Activated naive CD4-positive, alpha-beta T cell treated with anti-CD3 and anti-CD28 coated beads, Interleukin-2, amount 10 ng/mL, durations not matched to agents 7 days and 5 days (primary cell): ENCODE measurements around the gene MGAT1.
A peak's percentile ranks its signal among the peaks of the same experiment; 100 is the strongest.

ENCODE experiments used
- CTCF ChIA-PET: fragments of 350-600 bp; sonication (Branson Sonifier 250); formaldehyde crosslinking; loops from one replicate; lab custom pipeline; 2021; ENCODE audit warnings: antibody characterized with exemption; lab: Charles Lee
- DNase-seq: peaks from one replicate; pipeline ENCODE4 v3.0.0-alpha.2; 2020
- H3K27ac Mint-ChIP-seq: one replicate; pipeline ENCODE4 v1.8.0; 2021; ENCODE audit warnings: mild to moderate bottlenecking, moderate library complexity, mixed read lengths
- H3K27me3 Mint-ChIP-seq: one replicate; pipeline ENCODE4 v1.8.0; 2021; ENCODE audit warnings: mild to moderate bottlenecking, mixed read lengths
- H3K36me3 Mint-ChIP-seq: one replicate; pipeline ENCODE4 v1.8.0; 2021; ENCODE audit warnings: mixed read lengths
- H3K4me1 Mint-ChIP-seq: one replicate; pipeline ENCODE4 v1.8.0; 2021; ENCODE audit warnings: mixed read lengths
- H3K4me3 Mint-ChIP-seq: one replicate; pipeline ENCODE4 v1.8.0; 2021; ENCODE audit warnings: mild to moderate bottlenecking, moderate library complexity, mixed read lengths
- H3K9me3 Mint-ChIP-seq: one replicate; pipeline ENCODE4 v1.8.0; 2021; ENCODE audit warnings: mixed read lengths

The MGAT1 gene

DNA sequence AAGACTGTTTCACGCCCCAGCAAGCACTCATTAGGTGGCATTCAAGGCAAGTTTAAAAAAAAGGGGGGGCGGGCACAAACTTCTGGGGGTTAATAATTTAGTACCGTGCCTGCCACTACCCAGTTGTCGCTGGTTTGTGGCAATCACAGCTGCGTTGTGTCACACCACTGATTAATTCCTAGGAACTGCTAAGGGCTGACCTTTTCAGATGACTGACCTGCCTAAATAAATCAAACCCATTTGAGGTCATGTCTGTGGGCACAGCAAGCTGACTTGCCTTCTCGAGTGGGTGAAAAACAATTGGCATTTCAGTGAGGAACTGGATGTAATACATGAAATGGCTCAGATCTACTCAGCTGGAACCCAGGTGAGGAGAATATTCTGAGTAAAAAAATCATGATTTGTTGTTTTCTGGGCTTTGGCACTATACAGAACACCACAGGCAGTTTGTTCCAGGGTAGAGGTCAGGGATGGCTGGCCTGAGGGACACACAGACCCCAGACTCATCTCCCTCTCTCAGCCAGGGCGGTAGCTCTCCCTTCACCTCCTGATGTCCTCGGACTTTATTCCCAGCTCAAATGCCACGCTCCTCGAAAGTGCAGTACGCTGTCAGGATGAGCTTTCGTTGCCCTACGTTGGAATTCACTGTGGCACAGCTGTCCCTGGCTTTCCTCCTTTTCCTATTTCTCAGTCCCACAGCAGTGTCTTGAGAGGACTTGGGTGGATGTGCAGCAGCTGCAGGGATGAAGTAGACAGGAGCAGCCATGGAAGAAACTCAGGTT, 15.5 kb upstream of the MGAT1 start:
- no peak overlapping the region for H3K27ac Mint-ChIP-seq
- CTCF ChIA-PET, result interaction anchor here (0.8 kb wide), 1 partner anchor 12 kb away, joined by 4 read pairs; no protein-coding TSS in a partner anchor
- DNase-seq, result no peak
- no peaks in the 10 kb centered on the region for H3K9me3 Mint-ChIP-seq
- H3K27me3 Mint-ChIP-seq, result peaks cover 17% of the 10 kb centered on the region
- H3K4me3 Mint-ChIP-seq, result no peak overlapping the region
- H3K4me1 Mint-ChIP-seq, result peaks cover 31% of the 10 kb centered on the region
- no peaks in the 10 kb centered on the region for H3K36me3 Mint-ChIP-seq

GRCh38 chr5:180816608-180817534, 14.3 kb upstream of the MGAT1 start:
- peak; percentile 39 for DNase-seq
- Mint-ChIP-seq H3K27me3 (peaks cover 13% of the 10 kb centered on the region), H3K9me3 (no peaks in the 10 kb centered on the region), H3K36me3 (no peaks in the 10 kb centered on the region), H3K4me1 (peaks cover 39% of the 10 kb centered on the region), H3K4me3 (no peak overlapping the region), H3K27ac (peak overlapping the region; percentile 47)
- CTCF ChIA-PET, result interaction anchor here (1.0 to 1.2 kb wide), 2 partner anchors 13 to 25 kb away, joined by 3 to 7 read pairs; no protein-coding TSS in a partner anchor

DNA sequence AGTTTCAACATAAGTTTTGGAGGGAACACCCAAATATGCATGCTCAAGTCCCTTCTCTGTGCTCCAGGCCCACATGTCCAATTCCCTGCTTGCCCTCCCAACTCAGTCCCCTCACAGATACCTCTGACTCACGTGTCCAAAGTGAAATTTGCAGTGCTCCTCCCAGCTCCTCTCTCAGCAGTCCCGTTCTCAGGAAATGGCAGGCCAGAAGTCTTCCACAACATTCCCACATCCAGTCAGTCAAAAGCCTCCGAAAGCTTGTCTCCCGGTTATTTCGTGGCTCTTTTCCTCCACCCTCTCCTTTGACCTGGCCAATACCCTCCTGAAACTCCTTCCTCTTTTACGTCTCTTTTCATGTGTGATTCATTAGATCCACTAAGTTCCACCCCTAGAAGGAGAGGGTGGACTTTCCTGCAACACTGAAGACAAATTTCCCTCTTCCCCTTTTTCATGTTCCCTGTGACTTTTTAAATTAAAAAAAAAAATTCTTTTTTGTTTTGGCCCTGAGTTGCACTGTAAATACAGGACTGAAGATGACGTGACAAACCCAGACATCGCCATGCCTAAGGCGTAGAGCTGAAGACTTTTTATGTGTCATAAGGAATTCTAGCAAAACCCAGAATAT, 12.8 kb upstream of the MGAT1 start:
- H3K27me3 Mint-ChIP-seq, result peaks cover 13% of the 10 kb centered on the region
- H3K27ac Mint-ChIP-seq, result no peak overlapping the region
- H3K36me3 Mint-ChIP-seq, result no peaks in the 10 kb centered on the region
- CTCF ChIA-PET, result no interaction called here
- H3K4me3 Mint-ChIP-seq, result no peak overlapping the region
- no peaks in the 10 kb centered on the region for H3K9me3 Mint-ChIP-seq
- peaks cover 47% of the 10 kb centered on the region for H3K4me1 Mint-ChIP-seq
- DNase-seq, result no peak

DNA sequence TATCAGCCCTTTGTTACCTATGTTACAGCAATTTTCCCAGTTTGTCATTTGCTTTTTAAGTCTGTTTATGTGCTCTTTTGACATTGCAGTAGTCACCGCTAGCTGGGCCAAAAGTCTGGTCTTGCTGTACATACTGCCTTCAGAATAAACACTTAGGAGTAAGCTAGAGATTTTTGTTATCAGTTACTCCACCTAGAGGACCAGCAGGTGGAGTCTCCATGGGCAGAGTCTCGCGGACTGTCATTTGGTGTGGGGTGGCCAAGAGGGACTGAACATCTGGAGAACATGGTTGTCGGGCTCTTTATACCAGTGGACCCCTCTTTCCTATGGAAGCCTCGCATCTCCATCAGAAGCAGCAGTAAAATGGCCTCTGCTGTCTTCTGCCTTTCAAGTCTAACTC, 10.8 kb upstream of the MGAT1 start:
- CTCF ChIA-PET, result interaction anchor here (0.7 to 1.7 kb wide), 4 partner anchors 12 to 46 kb away, joined by 3 to 7 read pairs (median 4); no protein-coding TSS in a partner anchor
- H3K9me3 Mint-ChIP-seq, result no peaks in the 10 kb centered on the region
- DNase-seq, result no peak
- peaks cover 54% of the 10 kb centered on the region for H3K4me1 Mint-ChIP-seq
- no peak overlapping the region for H3K4me3 Mint-ChIP-seq
- no peak overlapping the region for H3K27ac Mint-ChIP-seq
- peaks cover 15% of the 10 kb centered on the region for H3K27me3 Mint-ChIP-seq
- H3K36me3 Mint-ChIP-seq, result peaks cover 4% of the 10 kb centered on the region

DNA sequence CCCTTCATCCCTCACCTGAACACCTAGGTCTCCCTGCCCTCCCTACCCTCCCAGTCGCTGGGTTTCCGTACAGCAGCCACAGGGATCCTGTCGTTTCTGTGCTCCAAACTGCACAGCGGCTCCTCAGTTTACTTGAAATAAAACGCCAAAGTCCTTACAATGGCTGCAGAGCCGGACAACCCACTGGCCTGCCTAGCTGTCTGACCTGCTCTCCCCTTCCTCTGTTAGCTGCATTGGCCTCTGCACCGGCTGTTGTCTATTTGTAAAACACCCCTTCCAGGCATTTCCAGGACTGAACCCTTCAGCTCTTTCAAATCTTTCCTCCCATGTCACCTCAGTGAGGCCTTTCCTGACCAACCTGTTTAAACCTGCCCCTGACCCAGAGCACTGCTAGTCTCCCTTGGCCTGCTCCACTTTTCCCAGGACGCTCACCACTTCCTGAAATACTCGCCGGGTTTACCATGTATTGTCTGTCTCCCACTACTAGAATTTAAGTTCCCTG, 9.1 kb upstream of the MGAT1 start:
- CTCF ChIA-PET, result interaction anchor here (2.0 kb wide), 1 partner anchor 18 kb away, joined by 6 read pairs; no protein-coding TSS in a partner anchor
- H3K27me3 Mint-ChIP-seq, result peaks cover 6% of the 10 kb centered on the region
- no peaks in the 10 kb centered on the region for H3K9me3 Mint-ChIP-seq
- peak overlapping the region; percentile 77 for H3K4me3 Mint-ChIP-seq
- peaks cover 63% of the 10 kb centered on the region for H3K4me1 Mint-ChIP-seq
- peak; percentile 24 for DNase-seq
- peaks cover 20% of the 10 kb centered on the region for H3K36me3 Mint-ChIP-seq
- H3K27ac Mint-ChIP-seq, result peak overlapping the region; percentile 100

DNA sequence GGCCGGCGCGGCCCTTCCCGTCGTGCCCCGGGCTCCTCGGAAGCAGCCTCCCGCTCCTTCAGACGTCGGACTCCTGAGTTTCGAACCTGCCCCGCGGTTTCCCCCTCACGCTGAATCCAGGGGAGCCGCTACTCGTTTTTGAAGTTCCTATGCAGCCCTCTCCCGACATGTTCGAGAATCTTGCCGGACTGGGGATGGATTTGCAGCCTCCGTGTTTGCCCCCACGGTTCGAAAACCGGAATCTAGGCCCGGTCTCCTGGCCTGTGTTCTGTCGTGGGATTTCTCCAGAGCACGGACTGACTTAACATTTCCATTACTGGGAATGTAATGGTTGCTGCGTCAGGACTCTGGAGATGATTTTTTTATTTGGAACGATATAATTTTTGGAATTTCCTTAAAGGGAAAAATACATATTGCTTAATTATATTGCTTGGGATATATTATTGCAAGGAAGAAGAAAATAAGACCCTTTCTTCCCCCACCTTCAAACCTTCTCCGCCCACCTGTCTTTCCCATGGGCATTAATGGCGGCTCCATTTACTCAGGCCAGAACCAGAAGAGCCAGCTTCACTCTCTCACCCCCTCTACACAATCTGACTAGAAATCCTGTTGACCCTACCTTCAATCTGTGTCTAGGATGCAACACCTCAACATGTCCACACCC, 8.5 kb upstream of the MGAT1 start:
- H3K36me3 Mint-ChIP-seq, result peaks cover 26% of the 10 kb centered on the region
- no peak for DNase-seq
- peaks cover 65% of the 10 kb centered on the region for H3K4me1 Mint-ChIP-seq
- H3K9me3 Mint-ChIP-seq, result no peaks in the 10 kb centered on the region
- H3K27me3 Mint-ChIP-seq, result peaks cover 4% of the 10 kb centered on the region
- peak overlapping the region; percentile 77 for H3K4me3 Mint-ChIP-seq
- CTCF ChIA-PET, result interaction anchor here (2.0 kb wide), 1 partner anchor 19 kb away, joined by 6 read pairs; no protein-coding TSS in a partner anchor
- peak overlapping the region; percentile 100 for H3K27ac Mint-ChIP-seq

GRCh38 chr5:180810210-180810958, 7.8 kb upstream of the MGAT1 start:
- Mint-ChIP-seq H3K9me3 (no peaks in the 10 kb centered on the region), H3K4me1 (peaks cover 65% of the 10 kb centered on the region), H3K36me3 (peaks cover 29% of the 10 kb centered on the region), H3K27me3 (peaks cover 4% of the 10 kb centered on the region), H3K4me3 (peak overlapping the region; percentile 77), H3K27ac (peak overlapping the region; percentile 100)
- CTCF ChIA-PET, result interaction anchor here (2.0 kb wide), 1 partner anchor 19 kb away, joined by 6 read pairs; no protein-coding TSS in a partner anchor
- DNase-seq, result peak; percentile 95

DNA sequence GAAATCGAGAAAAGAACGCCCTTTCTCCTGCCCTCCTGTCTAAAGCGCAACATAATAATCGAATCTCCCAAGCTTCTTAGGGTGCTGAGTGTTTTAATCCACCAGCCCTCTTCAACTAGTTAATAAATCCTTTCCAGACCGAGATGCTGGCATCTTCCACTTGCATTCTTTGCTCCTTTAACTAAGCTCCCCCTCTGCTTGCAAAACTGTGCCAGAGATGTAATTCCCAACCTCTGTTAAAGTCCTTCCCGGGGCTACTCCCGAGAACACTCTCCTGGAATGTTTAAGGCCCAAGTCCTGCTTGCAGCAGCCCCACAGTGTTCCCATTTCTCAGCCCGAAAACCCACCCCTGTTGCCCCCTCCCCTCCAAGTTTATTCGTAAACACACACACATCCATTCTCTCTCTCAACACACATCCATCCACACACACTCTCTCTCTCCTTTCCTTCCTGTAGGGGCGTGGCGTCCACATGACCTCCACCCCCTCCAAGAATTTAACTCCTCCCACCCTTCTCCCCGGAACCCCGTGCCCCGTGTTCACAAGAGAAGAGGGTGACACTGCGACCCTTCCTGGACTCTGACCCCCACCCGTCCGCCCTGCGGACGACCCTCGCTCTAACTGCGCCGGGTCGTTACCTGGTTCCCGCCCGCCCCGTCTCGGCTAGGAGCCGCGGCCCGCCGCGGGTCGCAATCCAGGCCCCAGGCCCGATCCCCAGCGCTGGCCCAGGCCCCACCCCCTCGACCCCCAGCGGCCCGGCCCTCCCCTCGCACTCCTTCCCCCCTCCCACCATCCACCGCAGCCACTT, 7.0 kb upstream of the MGAT1 start:
- Mint-ChIP-seq H3K27me3 (peaks cover 4% of the 10 kb centered on the region), H3K9me3 (no peaks in the 10 kb centered on the region), H3K4me1 (peaks cover 69% of the 10 kb centered on the region), H3K36me3 (peaks cover 36% of the 10 kb centered on the region), H3K27ac (peak overlapping the region; percentile 100), H3K4me3 (peak overlapping the region; percentile 77)
- DNase-seq, result peak; percentile 92
- CTCF ChIA-PET, result interaction anchor here (1.0 kb wide), 1 partner anchor 10 kb away, joined by 3 read pairs; no protein-coding TSS in a partner anchor

DNA sequence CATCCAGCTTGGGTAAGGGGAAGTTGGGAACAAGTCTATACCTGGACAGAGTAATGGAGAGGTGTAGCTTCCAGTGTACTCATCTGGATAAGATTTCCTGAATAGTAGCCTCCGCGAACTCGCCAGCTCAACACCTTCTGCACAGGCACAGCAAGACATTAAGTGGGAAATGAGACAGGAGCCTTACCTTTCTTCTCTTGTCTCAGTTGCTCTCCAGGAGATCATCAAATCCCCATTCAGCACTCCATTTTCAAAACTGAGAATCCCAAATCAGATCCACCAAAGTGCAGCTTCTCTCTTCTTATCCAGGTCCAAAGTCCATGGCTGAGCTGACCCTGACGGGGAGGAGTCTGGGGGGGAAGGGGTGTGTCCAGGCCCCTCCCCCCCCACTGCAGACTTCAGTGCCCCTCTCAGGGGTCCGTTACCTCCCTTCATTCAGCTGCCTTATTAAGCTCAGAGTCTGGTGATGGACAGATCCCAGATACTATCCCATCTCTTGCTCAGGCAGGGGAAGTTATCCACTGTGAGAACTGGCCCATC, 5.9 kb upstream of the MGAT1 start:
- Mint-ChIP-seq H3K4me3 (peak overlapping the region; percentile 77), H3K9me3 (no peaks in the 10 kb centered on the region), H3K27ac (peak overlapping the region; percentile 100), H3K4me1 (peaks cover 73% of the 10 kb centered on the region), H3K36me3 (peaks cover 44% of the 10 kb centered on the region), H3K27me3 (peaks cover 4% of the 10 kb centered on the region)
- peak; percentile 35 for DNase-seq
- CTCF ChIA-PET, result interaction anchor here (0.8 to 1.8 kb wide), 3 partner anchors 9 to 55 kb away, joined by 3 to 11 read pairs (median 3); no protein-coding TSS in a partner anchor

GRCh38 chr5:180807654-180808414, 5.2 kb upstream of the MGAT1 start:
- Mint-ChIP-seq H3K9me3 (no peaks in the 10 kb centered on the region), H3K36me3 (peaks cover 48% of the 10 kb centered on the region), H3K4me3 (peak overlapping the region; percentile 77), H3K27me3 (peaks cover 4% of the 10 kb centered on the region), H3K27ac (peak overlapping the region; percentile 100), H3K4me1 (peaks cover 66% of the 10 kb centered on the region)
- CTCF ChIA-PET, result interaction anchor here (0.8 to 1.8 kb wide), 2 partner anchors 23 to 56 kb away, joined by 3 to 11 read pairs; no protein-coding TSS in a partner anchor
- no peak for DNase-seq

GRCh38 chr5:180807046-180807445, 4.4 kb upstream of the MGAT1 start:
- H3K27me3 Mint-ChIP-seq, result peaks cover 4% of the 10 kb centered on the region
- DNase-seq, result no peak
- CTCF ChIA-PET, result interaction anchor here (1.7 kb wide), 1 partner anchor 23 kb away, joined by 5 read pairs; no protein-coding TSS in a partner anchor
- H3K36me3 Mint-ChIP-seq, result peaks cover 50% of the 10 kb centered on the region
- peak overlapping the region; percentile 77 for H3K4me3 Mint-ChIP-seq
- H3K27ac Mint-ChIP-seq, result peak overlapping the region; percentile 100
- peaks cover 62% of the 10 kb centered on the region for H3K4me1 Mint-ChIP-seq
- H3K9me3 Mint-ChIP-seq, result no peaks in the 10 kb centered on the region
